ENCODE measurements around the gene LCN1. TPM values are rescaled to one million over a fixed set of nuclear protein-coding genes. Genes with fewer than 3 reads are reported as not detected.

The LCN1 gene
- total RNA-seq, 1 donor from 2014 or later, result not detected

DNA sequence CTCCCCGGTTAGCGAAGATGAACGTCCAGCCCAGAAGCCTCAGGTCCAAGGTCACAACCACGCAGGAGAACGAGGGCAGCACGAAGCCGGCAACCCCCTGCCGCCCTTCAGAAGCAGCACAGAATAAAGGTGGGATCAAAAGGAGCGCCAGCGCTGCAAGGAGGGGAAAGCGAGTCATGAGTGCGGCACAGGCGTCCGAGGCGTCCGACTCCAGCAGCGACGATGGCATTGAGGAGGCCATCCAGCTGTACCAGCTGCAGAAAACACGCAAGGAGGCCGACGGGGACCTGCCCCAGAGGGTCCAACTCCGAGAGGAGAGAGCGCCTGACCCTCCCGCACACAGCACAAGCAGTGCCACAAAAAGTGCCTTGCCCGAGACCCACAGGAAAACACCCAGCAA lies 35.9 kb upstream of the LCN1 start:
- peaks cover 8% of the 10 kb centered on the region for H3K4me1 Mint-ChIP-seq (ENCODE audit: unreplicated experiment)
- H3K36me3 Mint-ChIP-seq (ENCODE audit: unreplicated experiment), result peaks cover 18% of the 10 kb centered on the region
- TF ChIP-seq, protein P1, sequence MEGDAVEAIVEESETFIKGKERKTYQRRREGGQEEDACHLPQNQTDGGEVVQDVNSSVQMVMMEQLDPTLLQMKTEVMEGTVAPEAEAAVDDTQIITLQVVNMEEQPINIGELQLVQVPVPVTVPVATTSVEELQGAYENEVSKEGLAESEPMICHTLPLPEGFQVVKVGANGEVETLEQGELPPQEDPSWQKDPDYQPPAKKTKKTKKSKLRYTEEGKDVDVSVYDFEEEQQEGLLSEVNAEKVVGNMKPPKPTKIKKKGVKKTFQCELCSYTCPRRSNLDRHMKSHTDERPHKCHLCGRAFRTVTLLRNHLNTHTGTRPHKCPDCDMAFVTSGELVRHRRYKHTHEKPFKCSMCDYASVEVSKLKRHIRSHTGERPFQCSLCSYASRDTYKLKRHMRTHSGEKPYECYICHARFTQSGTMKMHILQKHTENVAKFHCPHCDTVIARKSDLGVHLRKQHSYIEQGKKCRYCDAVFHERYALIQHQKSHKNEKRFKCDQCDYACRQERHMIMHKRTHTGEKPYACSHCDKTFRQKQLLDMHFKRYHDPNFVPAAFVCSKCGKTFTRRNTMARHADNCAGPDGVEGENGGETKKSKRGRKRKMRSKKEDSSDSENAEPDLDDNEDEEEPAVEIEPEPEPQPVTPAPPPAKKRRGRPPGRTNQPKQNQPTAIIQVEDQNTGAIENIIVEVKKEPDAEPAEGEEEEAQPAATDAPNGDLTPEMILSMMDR (IDR thresholded peaks at IDR 0.05), result no peak
- no peak overlapping the region for H3K27ac Mint-ChIP-seq (ENCODE audit: unreplicated experiment)
- no peak overlapping the region for H3K4me3 Mint-ChIP-seq (ENCODE audit: unreplicated experiment)
- H3K27me3 Mint-ChIP-seq (ENCODE audit: unreplicated experiment), result no peaks in the 10 kb centered on the region
- no peaks in the 10 kb centered on the region for H3K9me3 Mint-ChIP-seq (ENCODE audit: unreplicated experiment)
- no peak for DNase-seq (ENCODE audit: extremely low spot score, unreplicated experiment)

DNA sequence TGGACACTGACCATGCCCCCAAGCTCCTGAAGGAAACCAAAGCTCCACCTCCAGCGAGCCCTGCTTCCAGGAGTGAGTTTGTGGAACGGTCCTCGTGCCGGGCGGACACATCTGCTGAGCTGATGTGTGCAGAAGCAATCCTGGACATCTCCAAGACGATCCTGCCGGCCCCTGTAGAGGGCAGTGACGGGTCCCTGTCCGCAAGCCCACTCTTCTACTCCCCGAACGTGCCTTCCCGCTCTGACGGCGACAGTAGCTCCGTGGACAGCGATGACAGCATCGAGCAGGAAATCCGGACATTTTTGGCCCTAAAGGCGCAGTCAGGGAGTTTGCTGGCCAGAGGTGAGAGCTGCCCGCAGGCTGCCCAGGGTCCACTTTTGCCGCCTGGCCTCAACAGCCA lies 35.4 kb upstream of the LCN1 start:
- H3K27me3 Mint-ChIP-seq (ENCODE audit: unreplicated experiment), result no peaks in the 10 kb centered on the region
- H3K4me3 Mint-ChIP-seq (ENCODE audit: unreplicated experiment), result no peak overlapping the region
- H3K4me1 Mint-ChIP-seq (ENCODE audit: unreplicated experiment), result peaks cover 3% of the 10 kb centered on the region
- DNase-seq (ENCODE audit: extremely low spot score, unreplicated experiment), result no peak
- no peak overlapping the region for H3K27ac Mint-ChIP-seq (ENCODE audit: unreplicated experiment)
- H3K36me3 Mint-ChIP-seq (ENCODE audit: unreplicated experiment), result peaks cover 18% of the 10 kb centered on the region
- TF ChIP-seq, protein P1 (IDR thresholded peaks at IDR 0.05), result no peak
- H3K9me3 Mint-ChIP-seq (ENCODE audit: unreplicated experiment), result no peaks in the 10 kb centered on the region

DNA sequence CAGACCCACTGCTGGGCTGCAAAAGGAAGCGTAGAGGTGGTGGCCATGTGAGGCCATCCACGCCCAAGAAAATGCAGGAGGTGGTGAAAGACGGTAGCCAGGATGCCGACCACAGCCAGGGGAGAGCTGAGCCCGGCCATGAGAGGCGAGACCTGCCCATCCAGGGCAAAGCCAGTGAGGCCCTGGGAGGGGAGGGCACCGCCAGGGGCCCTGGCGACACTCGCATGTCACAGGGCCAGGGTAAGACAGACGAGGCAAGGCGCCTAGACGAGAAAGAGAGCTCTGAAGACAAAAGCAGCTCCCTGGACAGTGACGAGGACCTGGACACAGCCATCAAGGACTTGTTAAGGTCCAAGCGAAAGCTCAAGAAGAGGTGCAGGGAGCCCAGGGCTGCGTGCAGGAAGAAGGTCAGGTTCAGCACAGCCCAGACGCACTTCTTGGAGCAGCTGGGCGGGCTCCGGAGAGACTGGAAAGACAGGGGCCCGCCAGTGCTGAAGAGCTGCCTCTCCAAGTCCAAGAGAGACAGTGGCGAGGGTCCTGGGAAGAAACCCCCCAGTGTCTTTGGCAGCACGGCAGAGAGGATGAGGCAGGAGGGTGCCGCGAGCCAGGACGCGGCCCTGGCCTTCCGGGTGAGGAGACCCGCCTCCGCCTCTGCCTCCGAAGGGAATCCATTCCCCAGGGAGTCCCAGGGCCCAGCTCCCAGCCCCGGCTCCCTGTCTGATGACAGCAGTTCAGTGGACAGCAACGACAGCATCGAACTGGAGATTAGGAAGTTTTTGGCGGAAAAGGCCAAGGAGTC lies 34.8 kb upstream of the LCN1 start:
- peaks cover 18% of the 10 kb centered on the region for H3K36me3 Mint-ChIP-seq (ENCODE audit: unreplicated experiment)
- TF ChIP-seq, protein P1 (IDR thresholded peaks at IDR 0.05), result no peak

DNA sequence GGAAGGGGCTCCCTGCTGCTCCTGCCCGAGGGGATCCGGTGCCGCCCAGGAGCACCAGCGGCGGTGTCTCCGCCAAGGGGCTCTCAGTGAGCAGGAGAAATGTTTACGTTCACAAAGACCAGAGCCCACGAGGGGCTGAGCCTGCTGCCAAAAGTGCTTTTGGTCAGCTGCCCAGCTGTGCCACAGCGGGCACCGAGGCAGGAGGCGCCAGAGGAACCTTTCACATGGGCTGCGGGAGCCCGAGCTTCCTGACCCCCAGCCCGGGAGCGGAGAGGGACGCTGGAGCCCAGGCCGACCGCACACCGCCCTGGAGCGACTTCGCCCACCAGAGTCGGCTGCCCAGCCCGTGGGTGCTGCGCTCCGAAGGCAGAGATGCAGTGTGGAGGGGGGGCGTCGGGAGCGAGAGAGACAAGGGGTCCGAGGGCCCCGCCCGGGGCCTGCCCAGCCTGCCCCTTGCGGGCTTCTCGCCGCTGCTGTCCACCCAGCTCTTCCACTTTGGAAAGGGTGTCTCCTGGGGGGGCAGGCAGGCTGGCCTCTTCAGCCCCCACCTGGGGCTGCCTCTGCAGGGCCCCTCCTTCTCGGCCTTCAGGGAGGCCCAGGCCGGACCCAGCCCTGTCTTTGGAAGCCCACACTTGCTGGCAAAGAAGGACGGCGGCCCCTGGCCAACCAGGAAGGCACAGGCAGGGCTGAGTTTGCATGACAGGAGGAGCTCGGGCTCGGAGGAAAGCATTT lies 33.8 kb upstream of the LCN1 start:
- H3K36me3 Mint-ChIP-seq (ENCODE audit: unreplicated experiment), result peaks cover 18% of the 10 kb centered on the region
- H3K4me3 Mint-ChIP-seq (ENCODE audit: unreplicated experiment), result no peak overlapping the region

More for the DNA sequence above, 34.8 kb upstream of the LCN1 start:
- Mint-ChIP-seq H3K4me3 (ENCODE audit: unreplicated experiment) (no peak overlapping the region), H3K9me3 (ENCODE audit: unreplicated experiment) (no peaks in the 10 kb centered on the region), H3K27me3 (ENCODE audit: unreplicated experiment) (no peaks in the 10 kb centered on the region), H3K27ac (ENCODE audit: unreplicated experiment) (no peak overlapping the region), H3K4me1 (ENCODE audit: unreplicated experiment) (peaks cover 1% of the 10 kb centered on the region)
- no peak for DNase-seq (ENCODE audit: extremely low spot score, unreplicated experiment)

DNA sequence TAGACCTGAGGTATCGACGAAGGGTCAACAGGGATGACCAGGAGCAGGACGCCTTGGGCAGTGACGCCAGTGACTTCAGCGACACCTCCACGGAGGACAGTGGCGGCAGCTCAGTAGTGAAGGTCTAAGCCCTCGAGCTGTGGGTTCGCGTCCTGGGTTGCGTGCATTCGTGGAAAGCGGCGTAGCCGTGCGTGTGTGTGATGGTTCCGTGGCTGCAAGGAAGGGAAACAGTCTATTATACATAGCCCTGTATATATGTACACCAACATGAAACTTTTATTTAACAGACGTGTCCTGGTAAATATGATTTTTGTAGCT lies 33.3 kb upstream of the LCN1 start:
- Mint-ChIP-seq H3K27me3 (ENCODE audit: unreplicated experiment) (no peaks in the 10 kb centered on the region), H3K9me3 (ENCODE audit: unreplicated experiment) (no peaks in the 10 kb centered on the region), H3K27ac (ENCODE audit: unreplicated experiment) (no peak overlapping the region), H3K4me1 (ENCODE audit: unreplicated experiment) (no peaks in the 10 kb centered on the region), H3K4me3 (ENCODE audit: unreplicated experiment) (no peak overlapping the region), H3K36me3 (ENCODE audit: unreplicated experiment) (peaks cover 18% of the 10 kb centered on the region)
- no peak for DNase-seq (ENCODE audit: extremely low spot score, unreplicated experiment)
- TF ChIP-seq, protein P1 (IDR thresholded peaks at IDR 0.05), result no peak

More for the DNA sequence above, 33.8 kb upstream of the LCN1 start:
- H3K4me1 Mint-ChIP-seq (ENCODE audit: unreplicated experiment), result no peaks in the 10 kb centered on the region
- no peak overlapping the region for H3K27ac Mint-ChIP-seq (ENCODE audit: unreplicated experiment)
- DNase-seq (ENCODE audit: extremely low spot score, unreplicated experiment), result no peak
- TF ChIP-seq, protein P1 (IDR thresholded peaks at IDR 0.05), result no peak
- H3K27me3 Mint-ChIP-seq (ENCODE audit: unreplicated experiment), result no peaks in the 10 kb centered on the region
- no peaks in the 10 kb centered on the region for H3K9me3 Mint-ChIP-seq (ENCODE audit: unreplicated experiment)

Data from osteocyte (in vitro differentiated cells).